Hepatocyte (in vitro differentiated cells): Measurements from ENCODE around the gene EPRS1. TPM values are rescaled to one million over a fixed set of nuclear protein-coding genes. Genes with fewer than 3 reads are reported as not detected.
"Not testable (repeated sequence)": the region's sequence is repeated elsewhere in the genome, so short reads cannot be mapped to it uniquely, and the experiment has no call there.

Experiments
- DNase-seq: peaks from one replicate; pipeline ENCODE4 v3.0.0-alpha.2; 2016; ENCODE audit warnings: low spot score
- H2AFZ ChIP-seq: fragments of 200-600 bp; sonication (generic); 2 replicates; pipeline ENCODE4 v1.6.0; 2016; ENCODE audit warnings: antibody characterized with exemption, mild to moderate bottlenecking
- H3K27ac ChIP-seq: fragments of 200-600 bp; sonication (generic); 2 replicates; pipeline ENCODE4 v1.5.1; 2016; ENCODE audit warnings: mild to moderate bottlenecking
- H3K27me3 ChIP-seq: fragments of 200-600 bp; sonication (generic); 2 replicates; pipeline ENCODE4 v1.6.1; 2016
- H3K36me3 ChIP-seq: fragments of 200-600 bp; sonication (generic); replicated peaks from 2 replicates; pipeline ENCODE4 v1.5.1; 2016; ENCODE audit warnings: low read depth; ENCODE audit not compliant: insufficient read depth
- H3K4me1 ChIP-seq: fragments of 200-600 bp; sonication (generic); 2 replicates; pipeline ENCODE4 v1.5.1; 2016; ENCODE audit warnings: mild to moderate bottlenecking, moderate library complexity; ENCODE audit not compliant: insufficient read depth
- H3K4me2 ChIP-seq: fragments of 200-600 bp; sonication (generic); 2 replicates; pipeline ENCODE4 v1.6.0; 2016
- H3K4me3 ChIP-seq: fragments of 200-600 bp; sonication (generic); 2 replicates; pipeline ENCODE4 v1.5.1; 2016; ENCODE audit warnings: mild to moderate bottlenecking
- H3K79me2 ChIP-seq: fragments of 200-600 bp; sonication (generic); 2 replicates; pipeline ENCODE4 v1.6.0; 2017; ENCODE audit warnings: mild to moderate bottlenecking
- H3K9me2 ChIP-seq: fragments of 200-600 bp; sonication (generic); replicated peaks from 2 replicates; pipeline ENCODE4 v1.6.0; 2017; ENCODE audit warnings: mild to moderate bottlenecking; ENCODE audit not compliant: insufficient read depth
- H3K9me3 ChIP-seq: fragments of 200-600 bp; sonication (generic); 2 replicates; pipeline ENCODE4 v1.5.1; 2016; ENCODE audit warnings: low read depth, mild to moderate bottlenecking
- H4K20me1 ChIP-seq: fragments of 200-600 bp; sonication (generic); 2 replicates; pipeline ENCODE4 v1.6.0; 2016; ENCODE audit warnings: mild to moderate bottlenecking; ENCODE audit not compliant: insufficient read depth, poor library complexity, severe bottlenecking
- EZH2 ChIP-seq: fragments of 200-600 bp; sonication (generic); IDR thresholded peaks from 2 replicates; pipeline ENCODE4 v1.6.1; 2016; ENCODE audit warnings: antibody characterized with exemption, mild to moderate bottlenecking, borderline replicate concordance
- EZH2phosphoT487 ChIP-seq: fragments of 200-600 bp; sonication (generic); IDR thresholded peaks from one replicate; pipeline ENCODE4 v1.6.1; 2018; ENCODE audit warnings: antibody characterized with exemption, mild to moderate bottlenecking, low read depth, moderate library complexity; ENCODE audit not compliant: unreplicated experiment, severe bottlenecking
- WGBS: methylation state at CpG from one replicate; pipeline ENCODE4 v1.1.6; 2016; ENCODE audit warnings: low lambda C conversion rate; ENCODE audit errors: missing lambda C conversion rate; 5-methylcytosine and 5-hydroxymethylcytosine counted together
- polyA plus RNA-seq: library from polyadenylated mRNA; unstranded; fragments of >200 nt; fragmentation: Nextera tagmentation; extraction: Ambion mirVana; gene quantifications from 2 replicates; pipeline ENCODE4 v1.2.1, GENCODE V29; 2016
- total RNA-seq: library from RNA; depleted of rRNA; stranded (reverse); fragments of >200 nt; gene quantifications from 2 replicates; pipeline ENCODE4 v1.2.3, GENCODE V29; 2014
- TF ChIP-seq, protein P1 (sequence below): fragments of 200-600 bp; sonication (generic); IDR thresholded peaks from 2 replicates; pipeline ENCODE4 v1.5.1; 2016; ENCODE audit warnings: antibody characterized with exemption, mild to moderate bottlenecking; ENCODE audit not compliant: poor library complexity

Gene EPRS1
- total and polyA plus RNA-seq, 2 experiments from 2014 or later: 49.7 to 66.3 TPM

DNA sequence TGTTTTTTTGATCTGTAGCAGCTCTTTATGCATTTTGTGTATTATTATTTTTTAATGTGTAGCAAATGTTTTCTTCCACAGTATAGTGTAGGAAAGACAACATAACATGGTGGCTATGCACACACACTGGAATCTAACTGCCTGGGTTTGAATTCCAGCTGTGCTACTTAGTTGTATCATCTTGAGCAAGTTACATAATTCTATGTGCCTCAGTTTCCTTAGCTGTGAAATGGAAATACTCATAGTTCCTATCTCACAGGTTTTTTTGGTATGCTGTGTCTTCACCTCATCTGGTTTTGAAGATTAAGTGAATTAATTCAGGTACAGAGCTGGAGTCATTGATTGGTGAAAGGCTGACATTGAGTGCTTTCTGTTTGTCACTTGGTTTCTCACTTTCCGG is 46.4 kb upstream of the EPRS1 start:
- Histone ChIP-seq H3K4me1 (peaks cover 12% of the 10 kb centered on the region), H3K9me3 (no peaks in the 10 kb centered on the region), H3K27ac (no peak overlapping the region), H3K79me2 (peaks cover 39% of the 10 kb centered on the region), H3K4me3 (no peak overlapping the region), H3K9me2 (no peaks in the 10 kb centered on the region), H4K20me1 (peaks cover 3% of the 10 kb centered on the region), H3K36me3 (no peaks in the 10 kb centered on the region), H3K4me2 (no peak overlapping the region), H2AFZ (no peak overlapping the region), H3K27me3 (no peaks in the 10 kb centered on the region)
- TF ChIP-seq, protein P1, sequence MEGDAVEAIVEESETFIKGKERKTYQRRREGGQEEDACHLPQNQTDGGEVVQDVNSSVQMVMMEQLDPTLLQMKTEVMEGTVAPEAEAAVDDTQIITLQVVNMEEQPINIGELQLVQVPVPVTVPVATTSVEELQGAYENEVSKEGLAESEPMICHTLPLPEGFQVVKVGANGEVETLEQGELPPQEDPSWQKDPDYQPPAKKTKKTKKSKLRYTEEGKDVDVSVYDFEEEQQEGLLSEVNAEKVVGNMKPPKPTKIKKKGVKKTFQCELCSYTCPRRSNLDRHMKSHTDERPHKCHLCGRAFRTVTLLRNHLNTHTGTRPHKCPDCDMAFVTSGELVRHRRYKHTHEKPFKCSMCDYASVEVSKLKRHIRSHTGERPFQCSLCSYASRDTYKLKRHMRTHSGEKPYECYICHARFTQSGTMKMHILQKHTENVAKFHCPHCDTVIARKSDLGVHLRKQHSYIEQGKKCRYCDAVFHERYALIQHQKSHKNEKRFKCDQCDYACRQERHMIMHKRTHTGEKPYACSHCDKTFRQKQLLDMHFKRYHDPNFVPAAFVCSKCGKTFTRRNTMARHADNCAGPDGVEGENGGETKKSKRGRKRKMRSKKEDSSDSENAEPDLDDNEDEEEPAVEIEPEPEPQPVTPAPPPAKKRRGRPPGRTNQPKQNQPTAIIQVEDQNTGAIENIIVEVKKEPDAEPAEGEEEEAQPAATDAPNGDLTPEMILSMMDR: no peak
- TF ChIP-seq EZH2 (no peak), EZH2phosphoT487 (no peak)
- 95% methylated on average over 1 of the region's 1 CpG for WGBS
- DNase-seq: no peak

DNA sequence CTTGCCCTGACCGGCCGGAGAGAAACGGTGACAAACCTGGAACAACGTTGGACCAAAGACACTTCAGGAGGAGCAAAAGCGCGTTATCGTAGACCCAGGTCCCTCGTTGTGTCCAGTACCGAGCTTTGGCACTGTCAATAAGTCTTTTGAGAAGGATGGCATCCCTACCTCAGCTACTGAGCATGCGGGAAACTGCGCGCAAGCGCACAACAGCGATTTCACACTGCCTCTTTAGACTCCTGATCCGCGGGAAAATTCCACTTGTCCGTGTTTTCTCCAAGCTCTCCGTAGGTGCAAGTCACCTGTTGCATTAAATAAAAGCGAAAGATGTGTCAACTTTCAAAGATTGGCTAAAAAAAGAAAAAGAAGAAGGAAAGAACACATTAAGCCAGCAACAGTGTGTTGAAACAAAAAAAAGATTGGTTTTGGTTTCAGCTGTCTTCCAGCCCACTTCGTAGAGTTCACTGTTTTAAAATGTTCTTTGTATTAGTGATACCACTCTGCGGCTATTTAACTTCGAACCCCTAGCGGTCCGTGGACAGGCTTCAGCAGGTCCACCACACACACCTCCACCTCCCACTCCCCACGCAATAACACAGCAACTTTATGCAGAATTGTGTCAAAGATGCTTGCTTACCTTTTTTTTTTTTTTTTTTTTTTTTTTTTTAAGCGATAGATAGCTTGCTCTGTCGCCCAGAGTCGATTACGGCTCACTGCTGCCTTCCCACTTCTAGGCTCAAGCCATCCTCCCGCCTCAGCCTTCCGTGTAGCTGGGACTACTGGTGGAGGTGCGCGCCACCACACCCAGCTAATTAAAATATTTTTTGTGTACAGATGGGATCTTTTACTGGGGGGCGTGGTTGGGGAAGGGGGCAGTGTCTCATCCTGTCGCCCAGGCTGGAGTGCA is 43.6 kb upstream of the EPRS1 start, which contains the start of gene BPNT1:
TSS of gene BPNT1 (minus strand) at position 139 of the 907 bp plus-strand sequence. CDS start 9,942 bp downstream, outside the sequence.
- peak within 1 kb of the TSS; percentile 63 for H3K4me3 ChIP-seq
- peaks cover 45% of the 10 kb centered on the region for H3K79me2 ChIP-seq
- H3K4me1 ChIP-seq: peaks cover 4% of the 10 kb centered on the region
- peak; percentile 96 for DNase-seq
- WGBS: 4% methylated on average over 35 of the region's 35 CpGs
- no peaks in the 10 kb centered on the region for H3K36me3 ChIP-seq
- H3K27ac ChIP-seq: peak within 1 kb of the TSS; percentile 43
- peak within 1 kb of the TSS; percentile 79 for H3K4me2 ChIP-seq
- H3K9me2 ChIP-seq: no peaks in the 10 kb centered on the region
- peak within 1 kb of the TSS; percentile 81 for H2AFZ ChIP-seq
- no peaks in the 10 kb centered on the region for H3K9me3 ChIP-seq
- TF ChIP-seq EZH2 (no peak), EZH2phosphoT487 (no peak)
- TF ChIP-seq, protein P1: peak; percentile 9
- H3K27me3 ChIP-seq: no peaks in the 10 kb centered on the region
- H4K20me1 ChIP-seq: no peaks in the 10 kb centered on the region

DNA sequence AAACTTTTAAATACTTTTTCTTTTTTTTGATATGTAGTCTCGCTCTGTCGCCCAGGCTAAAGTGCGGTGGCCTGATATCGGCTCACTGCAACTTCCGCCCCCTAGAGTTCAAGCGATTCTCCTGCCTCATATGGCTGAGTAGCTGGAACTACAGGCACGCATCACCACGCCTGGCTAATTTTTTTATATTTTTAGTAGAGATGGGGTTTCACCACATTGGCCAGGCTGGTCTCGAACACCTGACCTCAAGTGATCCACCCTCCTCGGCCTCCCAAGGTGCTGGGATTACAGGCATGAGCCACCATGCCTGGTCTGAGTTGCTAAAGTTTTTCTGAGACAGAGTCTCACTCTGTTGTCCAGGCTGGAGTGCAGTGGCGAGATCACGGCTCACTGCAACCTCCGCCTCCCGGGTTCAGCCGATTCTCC is 40.0 kb upstream of the EPRS1 start:
- not testable (repeated sequence) for H3K27me3 ChIP-seq, H3K36me3 ChIP-seq, DNase-seq, H3K9me3 ChIP-seq, H3K27ac ChIP-seq, H3K4me2 ChIP-seq, H3K9me2 ChIP-seq, H2AFZ ChIP-seq, H3K4me1 ChIP-seq, H3K4me3 ChIP-seq, H4K20me1 ChIP-seq
- H3K79me2 ChIP-seq: peaks cover 62% of the 10 kb centered on the region
- WGBS: 89% methylated on average over 15 of the region's 15 CpGs

DNA sequence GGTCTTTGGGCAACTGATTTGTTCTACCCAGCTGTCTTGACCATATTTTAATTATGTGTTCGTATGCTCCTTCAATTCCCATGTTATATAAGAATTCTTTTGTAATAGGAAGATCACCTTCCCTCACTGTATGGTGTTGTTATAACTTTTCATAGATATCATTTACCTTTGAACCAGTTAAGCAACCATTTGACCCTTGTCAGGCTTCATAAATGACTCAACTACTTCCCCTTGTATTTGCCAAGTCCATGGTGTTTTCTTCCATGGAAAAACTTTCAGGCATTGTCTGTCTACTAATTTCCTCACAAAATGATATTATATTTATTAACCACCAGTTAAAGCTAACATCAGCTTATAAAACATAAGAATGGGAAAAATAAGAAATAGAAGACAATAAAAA is 38.2 kb upstream of the EPRS1 start:
- H2AFZ ChIP-seq: no peak overlapping the region
- DNase-seq: peak; percentile 6
- H4K20me1 ChIP-seq: no peaks in the 10 kb centered on the region
- no peaks in the 10 kb centered on the region for H3K9me3 ChIP-seq
- no peaks in the 10 kb centered on the region for H3K9me2 ChIP-seq
- H3K4me1 ChIP-seq: no peaks in the 10 kb centered on the region
- H3K4me3 ChIP-seq: no peak overlapping the region
- peaks cover 72% of the 10 kb centered on the region for H3K79me2 ChIP-seq
- WGBS: 93% methylated on average over 1 of the region's 1 CpG
- no peak overlapping the region for H3K4me2 ChIP-seq
- no peaks in the 10 kb centered on the region for H3K27me3 ChIP-seq
- no peaks in the 10 kb centered on the region for H3K36me3 ChIP-seq
- H3K27ac ChIP-seq: no peak overlapping the region
- TF ChIP-seq EZH2phosphoT487 (no peak), EZH2 (no peak)
- TF ChIP-seq, protein P1: no peak
